Measurements from ENCODE around the gene SUPT20HL2. TPM values are rescaled to one million over a fixed set of nuclear protein-coding genes. Genes with fewer than 3 reads are reported as not detected.

SUPT20HL2 gene
- polyA plus RNA-seq, 1 of the 3 experiments (the other 2 are of a cell fraction), result not detected

- no peak for TF ChIP-seq EZH2phosphoT487 (IDR thresholded peaks at IDR 0.05; ENCODE audit: borderline replicate concordance, low read depth)
These were observed 27.9 kb upstream of the SUPT20HL2 start (continued) for GRCh38 chrX:24341795-24342194.

GRCh38 chrX:24340501-24340900 is 26.6 kb upstream of the SUPT20HL2 start:
- no peaks in the 10 kb centered on the region for H4K20me1 ChIP-seq (ENCODE audit: insufficient read depth)
- H3K36me3 ChIP-seq (replicated peaks in 1 of 2; ENCODE audit: control insufficient read depth in 1 of 2, insufficient read depth in 2 of 2, low read length in 1 of 2), result no peaks in the 10 kb centered on the region
- H3K4me3 ChIP-seq (ENCODE audit: low read depth in 2 of 2, low read length in 1 of 2), result no peak overlapping the region
- no peaks in the 10 kb centered on the region for H3K9me2 ChIP-seq
- DNase-seq, result no peak
- H2AFZ ChIP-seq (ENCODE audit: low read depth), result no peak overlapping the region
- WGBS (ENCODE audit: low lambda C conversion rate), result 55% methylated on average over 2 of the region's 2 CpGs
- ChIA-PET CTCF (no interaction called here), POLR2A (no interaction called here)
- no peak for TF ChIP-seq CHD2 (IDR thresholded peaks at IDR 0.05; ENCODE audit: low read length, partially characterized antibody)
- no peak for TF ChIP-seq EP300 (IDR thresholded peaks at IDR 0.05; ENCODE audit: borderline replicate concordance in 1 of 2, low read depth in 1 of 2, low read length in 1 of 2)
- TF ChIP-seq TEAD4 (IDR thresholded peaks at IDR 0.05; ENCODE audit: borderline replicate concordance, insufficient read depth), result no peak
- no peak for TF ChIP-seq EZH2phosphoT487 (IDR thresholded peaks at IDR 0.05; ENCODE audit: borderline replicate concordance, low read depth)
- no peak for TF ChIP-seq USF1 (IDR thresholded peaks at IDR 0.05; ENCODE audit: borderline replicate concordance, low read depth)
- TF ChIP-seq MAX (IDR thresholded peaks at IDR 0.05; ENCODE audit: low read depth), result no peak
- TF ChIP-seq PBX3 (IDR thresholded peaks at IDR 0.05), result no peak
- no peak for TF ChIP-seq RCOR1 (IDR thresholded peaks at IDR 0.05; ENCODE audit: low read length)
- no peak for TF ChIP-seq CTCF (IDR thresholded peaks at IDR 0.05)
- TF ChIP-seq IRF3 (IDR thresholded peaks at IDR 0.05; ENCODE audit: low read depth, low read length), result no peak
- no peak for TF ChIP-seq NRF1 (IDR thresholded peaks at IDR 0.05; ENCODE audit: low read depth, low read length)
- TF ChIP-seq ELF1 (IDR thresholded peaks at IDR 0.05), result no peak
- no peak overlapping the region for H3K9ac ChIP-seq
- no peak overlapping the region for H3K4me2 ChIP-seq
- no peaks in the 10 kb centered on the region for H3K9me3 ChIP-seq
- peaks cover 12% of the 10 kb centered on the region for H3F3A ChIP-seq (replicated peaks; ENCODE audit: insufficient read depth)
- no peaks in the 10 kb centered on the region for H3K79me2 ChIP-seq (ENCODE audit: insufficient read depth)
- no peak overlapping the region for H3K27ac ChIP-seq (ENCODE audit: low read depth in 2 of 2, low read length in 1 of 2)
- H3K27me3 ChIP-seq (ENCODE audit: insufficient read depth), result no peaks in the 10 kb centered on the region; the same call in 1 of the 2 replicates
- H3K4me1 ChIP-seq (ENCODE audit: control insufficient read depth in 1 of 2, insufficient read depth in 2 of 2, low read depth in 1 of 2, low read length in 1 of 2), result no peaks in the 10 kb centered on the region

All from SK-N-SH (cell line).